Bronchial epithelial cell (primary cell): Measurements from ENCODE around the gene AKR1A1. TPM values are rescaled to one million over a fixed set of nuclear protein-coding genes. Genes with fewer than 3 reads are reported as not detected.

Experiments used
- DNase-seq: peaks from one replicate; pipeline ENCODE4 v3.0.0-alpha.2; 2010; ENCODE audit warnings: low read depth
- FAIRE-seq: peaks from 2 replicates; lab custom pipeline; 2011; peaks lifted over from hg19 to GRCh38; lab: Jason Lieb, UNC
- H3K27me3 ChIP-seq: 2 replicates; pipeline ENCODE4 v1.5.1; 2011; ENCODE audit warnings: low read length; ENCODE audit not compliant: control insufficient read depth, insufficient read depth
- H3K36me3 ChIP-seq: 2 replicates; pipeline ENCODE4 v1.5.1; 2011; ENCODE audit warnings: low read length; ENCODE audit not compliant: control insufficient read depth, insufficient read depth
- H3K4me3 ChIP-seq: 2 replicates; pipeline ENCODE4 v1.5.1; 2011; ENCODE audit warnings: mild to moderate bottlenecking, low read depth, low read length, control low read depth
- CTCF ChIP-seq: IDR thresholded peaks from 2 replicates; pipeline ENCODE4 v1.5.1; 2011; ENCODE audit warnings: mild to moderate bottlenecking, moderate library complexity, low read length, control low read depth, inconsistent platforms; ENCODE audit not compliant: insufficient read depth, severe bottlenecking
- total RNA-seq: library from RNA; depleted of rRNA; stranded (reverse); fragments of >200 nt; gene quantifications from 2 replicates; pipeline ENCODE4 v1.2.1, GENCODE V29; 2014

The AKR1A1 gene
- total RNA-seq, 1 donor from 2014 or later: 145 TPM

- DNase-seq (no peak), FAIRE-seq (no peak)
- H3K36me3 ChIP-seq: no peaks in the 10 kb centered on the region
- H3K4me3 ChIP-seq: no peak overlapping the region
- H3K27me3 ChIP-seq: no peaks in the 10 kb centered on the region
- no peak for TF ChIP-seq CTCF
Observed at GRCh38 chr1:45544530-45544929, 6.1 kb upstream of the AKR1A1 start.

DNA sequence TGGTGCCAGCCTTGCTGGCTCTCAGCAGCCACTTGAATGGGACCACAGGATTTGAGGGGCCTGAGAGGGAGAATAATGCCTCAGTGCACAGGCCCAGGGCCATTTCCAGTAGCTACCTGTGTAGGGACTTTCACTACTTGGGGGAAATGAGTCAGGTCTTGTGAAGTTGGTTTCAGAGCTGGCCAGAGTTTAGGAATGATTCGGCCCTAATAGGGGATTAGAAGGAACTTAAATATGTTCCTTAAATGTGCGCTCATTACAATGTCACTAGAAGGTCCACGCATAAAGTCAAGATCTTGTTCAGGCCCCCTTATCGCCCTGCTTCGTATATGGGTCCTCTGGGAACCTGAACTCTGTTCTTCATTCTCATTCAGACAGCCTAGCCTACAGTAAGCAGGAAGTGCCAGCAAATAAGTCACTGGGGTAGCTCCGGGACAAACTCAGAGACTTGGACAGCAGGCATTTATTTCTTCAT lies 5.6 kb upstream of the AKR1A1 start:
- DNase-seq: peak; percentile 53

DNA sequence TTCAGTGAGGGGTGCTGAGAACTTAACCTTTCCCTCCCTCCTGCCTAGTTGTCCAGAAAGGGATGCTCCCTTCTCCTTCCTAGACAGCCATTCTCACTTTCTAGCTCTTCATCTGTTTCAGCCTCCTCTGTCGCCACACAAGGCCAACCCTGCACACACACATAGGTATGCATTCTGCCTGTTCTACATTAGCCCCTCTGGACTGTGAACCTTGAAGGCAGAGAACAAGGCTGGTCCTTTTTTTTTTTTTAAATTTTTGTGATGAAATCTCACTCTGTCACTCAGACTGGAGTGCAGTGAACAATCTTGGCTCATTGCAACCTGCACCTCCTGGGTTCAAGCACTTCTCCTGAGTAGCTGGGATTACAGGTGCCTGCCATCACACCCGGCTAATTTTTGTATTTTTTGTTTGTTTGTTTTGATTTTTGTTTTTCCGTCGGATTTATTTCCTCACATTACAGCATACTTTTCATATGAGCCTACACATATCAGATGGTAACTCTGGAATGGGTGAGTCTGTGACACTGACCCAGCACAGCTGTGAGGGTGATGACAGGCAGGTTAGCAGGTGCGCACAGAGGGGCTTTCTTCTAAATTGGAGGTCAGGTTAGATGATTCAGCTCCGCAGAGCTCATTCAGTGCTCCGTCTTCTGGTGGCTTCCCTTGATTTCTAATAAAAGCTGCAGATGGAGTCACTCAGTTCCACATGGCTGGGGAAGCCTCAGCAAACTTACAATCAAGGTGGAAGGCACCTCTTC lies 4.9 kb upstream of the AKR1A1 start:
- no peak for TF ChIP-seq CTCF
- Histone ChIP-seq H3K4me3 (no peak overlapping the region), H3K36me3 (no peaks in the 10 kb centered on the region), H3K27me3 (no peaks in the 10 kb centered on the region)
- no peak for DNase-seq
- FAIRE-seq: no peak

More for the DNA sequence above, 5.6 kb upstream of the AKR1A1 start:
- no peak for FAIRE-seq
- no peak for TF ChIP-seq CTCF
- no peaks in the 10 kb centered on the region for H3K27me3 ChIP-seq
- H3K36me3 ChIP-seq: no peaks in the 10 kb centered on the region
- no peak overlapping the region for H3K4me3 ChIP-seq

DNA sequence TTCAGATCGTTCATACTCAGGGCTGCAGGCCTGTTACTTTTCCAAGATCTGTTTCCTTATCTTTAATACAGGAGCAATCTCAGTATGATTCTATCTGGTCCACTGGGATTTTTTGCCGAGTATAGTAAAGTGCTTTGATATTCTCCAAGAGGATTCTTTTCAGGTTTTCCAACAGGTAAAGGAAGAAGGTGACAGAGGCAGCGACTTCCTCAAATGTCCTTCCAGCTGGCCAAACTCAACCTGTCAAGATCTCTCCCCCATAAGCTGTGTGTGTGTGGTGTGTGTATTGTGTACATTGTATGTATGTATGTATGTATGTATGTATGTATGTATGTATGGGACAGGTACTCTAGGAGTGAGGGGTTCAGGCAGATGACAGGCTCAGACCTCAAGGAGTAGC lies 1.1 kb downstream of the AKR1A1 start:
- peak overlapping the region; percentile 55 for H3K4me3 ChIP-seq
- no peak for TF ChIP-seq CTCF
- no peak for FAIRE-seq

DNA sequence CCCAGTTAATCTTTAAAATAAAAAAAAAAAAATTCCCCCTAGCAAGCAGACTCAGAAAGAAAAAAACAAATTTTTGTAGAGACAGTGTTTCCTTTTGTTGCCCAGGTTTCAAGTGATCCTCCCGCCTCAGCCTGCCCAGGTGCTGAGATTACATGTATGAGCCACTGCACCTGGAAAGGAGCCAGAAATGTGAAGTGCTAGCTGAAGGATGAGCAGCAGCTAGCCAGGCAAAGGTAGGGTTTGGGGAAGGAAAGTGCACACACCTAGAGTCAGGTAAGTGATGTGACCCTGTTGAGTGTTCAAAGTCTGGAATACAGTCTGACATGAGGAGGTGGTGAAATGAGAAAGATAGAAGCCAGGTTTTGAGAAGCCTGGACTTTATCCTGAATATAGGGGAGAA lies 1.7 kb downstream of the AKR1A1 start:
- H3K27me3 ChIP-seq: no peaks in the 10 kb centered on the region
- no peak for FAIRE-seq
- TF ChIP-seq CTCF: no peak
- H3K4me3 ChIP-seq: no peak overlapping the region
- H3K36me3 ChIP-seq: no peaks in the 10 kb centered on the region
- peak; percentile 86 for DNase-seq

More for the DNA sequence above, 1.1 kb downstream of the AKR1A1 start:
- no peaks in the 10 kb centered on the region for H3K36me3 ChIP-seq
- no peaks in the 10 kb centered on the region for H3K27me3 ChIP-seq
- no peak for DNase-seq
